NCI-H1048 (cell line): ENCODE data around the gene HOXA9.

ENCODE experiments used
- DNase-seq: peaks from one replicate; lab custom pipeline; 2025; lab: John Stamatoyannopoulos, UW

Gene HOXA9

GRCh38 chr7:27187475-27188385 is 22.4 kb upstream of the HOXA9 start:
- peak; percentile 58 for DNase-seq

GRCh38 chr7:27186668-27187474 is 21.5 kb upstream of the HOXA9 start:
- no peak for DNase-seq

GRCh38 chr7:27185854-27186667 is 20.7 kb upstream of the HOXA9 start:
- no peak for DNase-seq

GRCh38 chr7:27185013-27185853 is 19.9 kb upstream of the HOXA9 start, which contains the start of gene HOXA11:
Gene HOXA11, minus strand, starts transcription at chr7:27185232. Its CDS starts 88 bp downstream, at chr7:27185144.
- DNase-seq, result no peak

DNA sequence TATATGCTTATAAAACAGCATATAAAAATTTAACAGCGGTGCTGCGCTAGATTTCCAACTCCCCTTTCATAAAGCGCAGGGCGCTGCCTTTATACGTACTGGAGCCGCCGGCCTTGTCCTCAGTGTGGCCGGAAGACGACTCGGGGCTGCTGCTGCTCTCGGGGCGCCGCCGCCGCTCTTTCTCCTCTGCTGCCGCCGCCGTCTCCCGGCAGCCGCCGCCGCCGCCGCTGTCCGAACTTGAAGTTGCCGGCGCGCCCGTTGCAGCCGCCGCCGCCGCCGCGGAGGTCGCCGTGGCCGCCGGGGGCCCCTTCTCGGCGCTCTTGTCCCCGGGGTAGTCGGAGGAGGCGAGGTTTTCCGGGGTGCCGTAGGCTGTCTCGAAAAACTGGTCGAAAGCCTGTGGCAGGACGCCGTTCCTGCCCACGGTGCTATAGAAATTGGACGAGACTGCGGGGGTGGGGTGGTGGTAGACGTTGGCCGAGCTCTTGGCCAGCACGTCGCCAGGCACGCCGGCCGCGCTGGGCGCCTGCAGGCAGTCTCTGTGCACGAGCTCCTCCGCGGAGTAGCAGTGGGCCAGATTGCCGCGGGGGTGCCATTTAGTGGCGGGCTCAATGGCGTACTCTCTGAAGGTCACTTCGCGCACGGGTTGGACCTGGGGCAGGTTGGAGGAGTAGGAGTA is 19.1 kb upstream of the HOXA9 start:
- no peak for DNase-seq

- DNase-seq, result no peak
Measured at GRCh38 chr7:27183682-27184336, 18.5 kb upstream of the HOXA9 start.

DNA sequence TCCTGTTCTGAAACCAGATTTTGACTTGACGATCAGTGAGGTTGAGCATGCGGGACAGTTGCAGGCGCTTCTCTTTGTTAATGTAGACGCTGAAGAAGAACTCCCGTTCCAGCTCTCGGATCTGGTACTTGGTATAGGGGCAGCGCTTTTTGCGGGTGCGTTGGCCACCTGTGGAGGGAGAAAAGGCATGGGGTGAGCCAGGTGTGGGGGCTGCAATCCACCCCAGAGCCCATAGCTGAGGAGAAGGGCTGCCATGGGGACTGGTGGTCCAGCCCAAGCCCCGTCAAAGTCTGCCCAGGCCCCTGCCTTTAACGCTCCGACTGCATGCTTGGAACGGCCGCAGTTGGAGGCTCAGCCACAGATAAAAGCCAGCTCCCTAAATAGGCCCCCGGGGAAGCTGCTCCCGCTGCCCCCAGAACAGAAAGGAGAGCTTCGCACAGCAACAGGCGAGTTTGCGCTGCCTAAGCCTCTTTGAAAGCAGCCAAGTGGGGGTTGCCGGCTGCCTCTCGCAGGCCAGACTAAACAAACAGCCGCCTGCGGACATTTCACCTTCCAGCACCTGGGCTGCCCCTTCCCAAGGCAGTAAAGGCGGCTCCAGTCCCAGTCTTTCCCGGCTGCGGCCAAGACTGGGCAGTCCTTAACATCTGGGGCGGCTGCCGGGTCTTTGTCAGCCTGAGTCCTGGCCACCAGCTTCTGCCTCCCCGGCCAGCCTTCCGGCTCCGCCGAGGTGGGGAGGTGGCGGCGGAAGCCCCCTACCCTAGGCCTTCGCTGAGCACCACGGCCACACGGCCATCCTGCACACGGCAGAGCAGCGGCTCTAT is 17.7 kb upstream of the HOXA9 start:
- no peak for DNase-seq

- no peak for DNase-seq
Measured at GRCh38 chr7:27182285-27182841, 17.0 kb upstream of the HOXA9 start.

DNA sequence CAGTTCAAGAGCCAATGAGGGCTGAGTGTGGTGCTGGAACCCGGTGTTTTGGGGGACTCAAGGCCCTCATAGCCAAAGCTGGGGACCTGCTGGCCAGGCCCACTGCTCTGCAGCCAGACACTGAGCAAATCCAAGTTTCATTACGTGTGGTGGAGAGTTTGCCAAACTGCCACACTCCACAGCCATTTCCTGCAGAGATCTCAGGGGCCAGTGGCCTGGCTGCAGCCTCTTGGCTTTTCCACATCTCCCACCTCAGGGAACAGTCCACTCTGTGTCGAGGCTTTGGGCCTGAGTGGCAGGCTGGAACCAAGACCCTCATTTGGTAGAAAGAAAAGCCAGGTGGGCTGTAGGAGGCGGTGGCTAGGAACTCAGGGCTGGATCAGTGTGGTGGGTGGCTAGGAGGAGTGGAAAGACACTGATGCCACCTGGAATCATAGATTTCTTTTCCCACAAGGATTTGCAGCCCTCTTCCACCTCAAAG is 16.5 kb upstream of the HOXA9 start:
- no peak for DNase-seq

- DNase-seq, result no peak
Measured at GRCh38 chr7:27180431-27181420, 15.4 kb upstream of the HOXA9 start.

DNA sequence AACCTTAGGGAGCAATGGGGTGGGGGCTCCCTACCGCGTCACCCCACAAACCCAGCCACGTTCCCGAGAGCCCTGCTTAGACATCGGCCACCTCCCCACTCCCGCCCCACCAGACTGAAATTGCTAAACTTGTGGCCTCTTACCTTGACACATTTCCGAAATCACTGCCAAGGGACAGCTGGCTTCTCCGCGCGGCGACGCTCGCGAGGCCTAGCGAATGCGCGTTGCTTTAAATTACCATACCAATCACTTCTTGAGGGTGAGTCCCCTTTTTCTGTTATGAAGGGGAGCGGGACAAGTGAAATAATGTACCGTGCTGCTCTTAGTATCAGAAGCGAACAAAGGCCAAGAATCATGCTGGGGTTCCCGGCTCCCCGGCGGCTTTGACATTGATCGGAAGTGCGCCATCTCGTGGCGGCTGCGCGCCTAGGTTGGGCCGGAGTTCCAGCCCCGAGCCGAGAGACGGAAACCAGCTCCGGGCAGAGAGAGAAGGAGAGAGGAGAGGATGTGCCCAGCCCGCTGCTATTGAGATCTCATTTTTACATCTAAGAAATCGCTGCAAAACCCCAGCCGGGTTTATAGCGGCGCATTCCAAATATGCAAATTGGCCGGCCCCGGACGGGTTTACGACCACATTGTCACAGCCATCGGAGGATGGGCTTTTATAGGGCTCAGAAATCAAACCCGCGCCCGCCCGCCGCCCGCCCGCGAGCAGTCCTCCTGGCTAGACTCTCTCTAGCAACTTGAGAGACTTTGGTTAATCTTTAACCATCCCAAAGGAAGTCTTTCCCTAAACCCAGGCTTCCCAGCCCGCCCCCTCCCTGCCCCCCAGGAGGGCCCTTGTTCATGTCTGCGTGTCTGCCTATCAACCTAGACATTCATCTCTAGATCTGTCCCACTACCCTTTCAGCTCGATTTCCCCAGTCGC is 14.4 kb upstream of the HOXA9 start:
- peak; percentile 69 for DNase-seq

DNA sequence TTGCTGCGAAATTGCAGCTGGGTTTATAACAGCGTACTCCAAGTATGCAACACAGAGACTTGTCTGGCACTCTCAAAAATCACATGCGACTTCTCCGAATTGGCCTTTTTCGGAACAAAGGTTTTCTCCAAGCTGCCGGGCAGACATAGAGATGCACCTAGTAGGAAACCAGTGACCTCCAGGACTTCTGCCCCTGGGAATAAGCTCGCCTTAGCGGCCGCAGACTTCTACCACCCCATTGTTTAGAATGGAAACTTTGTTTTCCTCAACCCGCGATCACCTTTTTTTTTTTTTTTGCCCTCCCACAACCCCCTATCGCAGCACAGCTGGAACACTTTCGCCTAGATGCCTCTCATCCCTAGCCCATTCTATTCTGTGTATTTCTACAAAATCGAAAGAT is 13.7 kb upstream of the HOXA9 start:
- no peak for DNase-seq

DNA sequence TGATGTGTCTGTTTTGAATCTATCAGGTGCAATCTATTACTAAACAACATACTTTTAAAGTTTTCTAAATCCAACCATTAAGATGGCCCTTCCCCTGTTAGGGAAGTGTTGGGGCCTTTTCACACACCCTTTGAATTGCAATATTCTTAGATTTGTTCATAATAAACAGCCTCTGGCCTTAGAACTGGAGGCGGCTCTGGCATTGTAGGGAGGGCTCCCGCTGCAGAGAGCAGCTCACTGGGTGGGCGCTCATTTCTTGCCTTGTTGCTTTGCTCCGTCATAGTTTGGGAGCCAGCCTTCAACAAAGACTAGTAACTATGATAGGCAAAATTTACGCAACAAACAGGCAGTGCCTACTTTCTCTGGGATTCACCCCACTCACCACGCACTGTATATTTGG is 13.0 kb upstream of the HOXA9 start:
- DNase-seq, result no peak

GRCh38 chr7:27177795-27178320 is 12.5 kb upstream of the HOXA9 start:
- no peak for DNase-seq

GRCh38 chr7:27176962-27177794 is 11.8 kb upstream of the HOXA9 start:
- DNase-seq, result no peak
